ENCODE results near the gene KIF1A. TPM values are rescaled to one million over a fixed set of nuclear protein-coding genes. Genes with fewer than 3 reads are reported as not detected.

The KIF1A gene
- total RNA-seq, 1 donor from 2014 or later: not detected

DNA sequence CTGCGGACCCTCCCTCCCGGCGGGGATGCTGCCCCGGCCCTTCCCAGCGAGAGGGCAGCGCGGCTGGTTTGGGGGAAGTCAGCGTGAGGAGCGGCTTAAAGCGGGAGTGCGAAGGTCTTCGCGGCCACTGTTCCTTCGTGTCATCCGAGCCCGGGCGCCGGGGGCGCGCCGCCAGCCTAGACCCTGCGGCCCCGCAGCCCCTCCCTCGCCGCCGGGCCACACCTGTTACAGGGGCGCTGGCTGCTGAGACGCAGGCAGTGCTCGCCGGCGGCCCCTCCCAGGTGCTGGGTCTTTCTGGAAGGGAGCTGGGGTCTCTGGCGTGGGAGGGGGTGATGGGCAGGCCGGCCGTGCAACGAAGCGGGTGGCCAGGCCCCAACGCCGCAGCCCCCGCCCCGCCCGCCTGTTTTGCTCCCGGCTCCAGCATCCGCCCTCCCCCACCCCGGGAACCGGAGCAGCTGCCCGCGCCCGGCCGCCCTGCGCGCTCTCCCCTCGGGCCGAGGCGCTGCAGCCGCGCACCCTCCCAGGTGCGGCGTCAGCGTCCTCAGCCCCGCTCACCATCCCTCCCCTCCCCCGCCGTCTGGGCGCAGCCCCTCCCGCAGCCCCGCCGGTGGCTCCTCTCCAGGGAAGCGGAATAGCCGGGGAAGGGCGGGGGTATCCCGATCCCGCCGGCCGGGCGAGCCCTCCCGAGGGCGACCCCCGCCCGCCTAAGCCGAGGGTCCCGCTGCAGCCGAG, 727 bp downstream of the KIF1A start:
- peak; percentile 87 for DNase-seq (ENCODE audit: low spot score)

DNA sequence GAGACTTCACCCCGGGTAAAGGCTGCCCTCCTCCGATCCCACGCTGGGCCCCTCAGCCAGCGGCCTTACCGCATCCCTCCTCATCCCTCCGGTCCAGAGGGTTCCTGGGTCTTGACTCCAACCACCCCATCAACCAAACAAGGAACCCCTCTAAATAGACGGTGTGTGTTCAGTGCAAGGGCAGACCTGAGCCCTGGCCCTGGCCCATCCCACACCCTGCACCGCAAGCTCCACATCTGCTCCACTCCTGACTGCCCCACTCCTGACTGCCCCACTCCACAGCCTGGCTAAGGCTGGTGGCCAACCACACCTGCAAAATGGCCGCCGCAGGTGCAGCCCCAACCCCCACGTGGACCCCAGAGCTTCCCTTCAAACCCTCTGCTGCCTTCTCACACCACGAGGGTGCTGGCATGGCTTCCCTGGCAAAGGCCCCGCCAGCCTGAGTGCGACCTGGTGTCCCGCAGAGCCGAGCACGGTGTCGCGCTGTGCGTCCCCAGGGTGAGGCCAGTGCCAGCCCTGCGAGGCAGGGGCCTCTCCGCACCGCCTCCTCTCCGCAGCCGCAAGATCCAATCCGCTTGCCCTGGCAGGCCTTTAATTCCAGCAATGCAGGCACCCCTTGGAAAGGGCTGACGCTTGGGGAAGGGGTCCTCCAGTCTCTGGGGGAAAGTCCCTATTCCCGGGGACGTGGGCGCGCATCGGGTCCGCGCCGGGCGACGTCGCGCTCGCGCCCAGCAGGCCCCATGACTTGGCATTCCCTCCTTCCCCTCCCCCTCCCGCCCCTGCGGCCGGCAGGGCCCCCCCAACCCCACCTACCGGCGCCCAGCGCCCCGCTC, 1.5 kb downstream of the KIF1A start:
- peak; percentile 83 for DNase-seq (ENCODE audit: low spot score)

DNA sequence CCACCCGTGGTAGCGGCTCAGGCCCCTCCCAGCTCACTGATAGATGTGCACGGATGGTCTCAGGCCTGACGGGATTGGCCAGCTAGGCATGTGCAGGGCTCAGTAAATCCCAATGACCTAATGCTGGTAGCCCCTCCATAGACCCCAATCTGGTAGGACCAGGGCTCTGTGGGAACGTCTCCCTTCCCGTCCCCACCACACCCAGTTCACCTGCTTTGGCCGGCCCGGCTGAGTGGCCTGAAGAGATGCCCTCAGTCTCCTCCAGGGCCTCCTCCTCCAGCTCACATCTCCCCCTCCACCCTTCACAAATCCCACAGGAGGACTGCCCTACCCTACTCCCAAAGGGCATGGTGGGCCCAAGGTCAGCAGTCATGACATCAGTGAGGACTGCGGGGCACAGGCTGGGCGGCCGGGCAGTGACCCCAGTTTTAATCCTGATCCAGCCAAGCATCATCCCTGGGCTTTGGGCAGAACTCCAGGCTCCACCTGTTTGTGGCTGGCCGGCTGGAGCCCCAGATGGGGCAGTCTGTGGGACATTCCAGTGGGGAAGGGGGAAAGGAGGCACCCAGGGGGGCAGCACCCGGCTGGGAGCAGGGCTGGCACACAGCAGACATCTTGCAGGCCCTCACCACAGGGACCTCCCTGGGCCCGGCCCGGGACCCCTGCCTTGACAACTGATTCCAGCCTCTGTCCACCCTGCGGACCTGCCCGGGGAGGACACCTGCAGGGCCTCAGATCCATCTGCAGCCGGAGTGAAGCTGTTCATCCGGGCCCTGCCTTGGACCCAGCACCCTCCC, 2.3 kb downstream of the KIF1A start:
- peak; percentile 60 for DNase-seq (ENCODE audit: low spot score)

DNA sequence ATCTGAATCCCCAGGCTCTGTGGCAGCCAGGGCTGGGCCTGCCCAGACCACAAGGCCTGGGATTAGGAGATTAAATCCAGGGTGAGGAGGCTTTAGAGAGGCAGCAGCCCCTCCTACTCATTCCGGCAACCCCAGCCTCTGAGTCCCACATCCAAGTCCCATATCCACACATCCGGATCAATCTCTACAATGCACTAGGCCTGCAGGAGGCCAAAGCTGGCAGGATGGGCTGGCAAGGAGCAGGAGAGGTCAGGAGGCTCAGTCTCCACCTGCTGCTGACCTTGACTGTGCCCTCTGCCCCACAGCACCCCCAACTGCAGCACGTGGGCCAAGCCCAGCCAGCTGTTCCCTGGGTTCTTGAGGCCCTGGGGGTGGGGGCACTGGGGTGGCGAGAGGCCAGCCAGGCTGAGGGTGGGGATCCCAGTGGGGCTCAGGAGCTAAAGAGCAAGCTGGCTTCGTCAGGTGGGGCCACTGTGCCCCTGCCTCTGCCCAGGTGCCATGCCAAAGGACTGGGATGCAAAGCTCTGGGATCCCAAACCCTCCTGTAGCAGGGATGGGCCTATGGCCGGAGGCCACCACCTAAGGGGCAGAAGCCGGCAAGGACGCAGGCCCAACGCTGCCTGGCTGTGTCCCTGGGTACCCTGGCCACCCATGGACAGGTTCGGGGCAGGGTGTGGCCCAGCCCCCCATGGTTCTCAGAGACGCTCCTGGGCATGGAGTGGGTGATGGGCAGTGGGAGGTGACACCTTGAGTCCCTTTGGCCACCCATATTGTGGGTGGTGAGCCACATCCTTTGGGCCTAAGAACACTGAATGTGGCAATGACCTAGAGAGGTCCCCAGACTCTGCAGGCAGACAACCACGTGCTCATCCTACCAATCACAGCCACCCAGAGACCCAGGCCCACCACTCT, 3.2 kb downstream of the KIF1A start:
- peak; percentile 81 for DNase-seq (ENCODE audit: low spot score)

DNA sequence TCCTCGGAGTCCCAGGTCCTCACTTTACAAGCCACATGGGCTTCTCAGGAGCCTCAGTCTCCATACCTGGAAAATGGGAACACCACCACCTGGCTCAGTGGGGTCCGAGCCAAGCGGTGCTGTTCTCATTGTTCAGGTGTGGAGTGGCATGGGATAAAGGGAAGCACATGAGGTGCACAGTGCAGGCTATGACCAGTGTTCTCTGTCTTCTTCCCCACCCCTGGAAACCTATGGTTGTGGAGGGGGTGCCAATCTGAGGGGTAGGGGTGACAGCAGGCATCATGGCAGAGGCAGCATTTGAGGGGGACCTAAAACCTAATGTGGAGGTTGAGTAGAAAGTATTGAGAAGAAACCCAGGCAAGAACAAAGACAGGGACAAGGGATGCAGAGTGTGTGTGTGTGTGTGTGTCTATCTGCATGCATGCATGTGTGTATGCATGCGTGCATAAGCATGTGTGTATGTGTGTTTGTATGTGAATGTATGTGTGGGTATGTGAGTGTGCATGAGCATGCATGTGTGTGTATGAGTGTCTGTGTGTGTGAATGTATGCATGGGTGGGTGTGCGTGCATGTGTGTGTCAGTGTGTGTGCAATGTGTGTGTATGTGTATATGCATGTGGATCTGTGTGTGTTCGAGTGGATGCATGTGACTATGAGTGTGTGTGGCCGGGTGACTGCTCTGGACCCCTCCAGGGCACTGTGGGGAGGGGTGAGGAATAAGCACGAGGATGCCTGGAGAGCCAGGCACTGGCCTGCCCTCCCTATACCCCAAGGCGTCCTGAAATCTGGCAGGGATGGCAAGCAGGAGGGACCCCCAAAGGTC, 4.0 kb downstream of the KIF1A start:
- peak; percentile 62 for DNase-seq (ENCODE audit: low spot score)

DNA sequence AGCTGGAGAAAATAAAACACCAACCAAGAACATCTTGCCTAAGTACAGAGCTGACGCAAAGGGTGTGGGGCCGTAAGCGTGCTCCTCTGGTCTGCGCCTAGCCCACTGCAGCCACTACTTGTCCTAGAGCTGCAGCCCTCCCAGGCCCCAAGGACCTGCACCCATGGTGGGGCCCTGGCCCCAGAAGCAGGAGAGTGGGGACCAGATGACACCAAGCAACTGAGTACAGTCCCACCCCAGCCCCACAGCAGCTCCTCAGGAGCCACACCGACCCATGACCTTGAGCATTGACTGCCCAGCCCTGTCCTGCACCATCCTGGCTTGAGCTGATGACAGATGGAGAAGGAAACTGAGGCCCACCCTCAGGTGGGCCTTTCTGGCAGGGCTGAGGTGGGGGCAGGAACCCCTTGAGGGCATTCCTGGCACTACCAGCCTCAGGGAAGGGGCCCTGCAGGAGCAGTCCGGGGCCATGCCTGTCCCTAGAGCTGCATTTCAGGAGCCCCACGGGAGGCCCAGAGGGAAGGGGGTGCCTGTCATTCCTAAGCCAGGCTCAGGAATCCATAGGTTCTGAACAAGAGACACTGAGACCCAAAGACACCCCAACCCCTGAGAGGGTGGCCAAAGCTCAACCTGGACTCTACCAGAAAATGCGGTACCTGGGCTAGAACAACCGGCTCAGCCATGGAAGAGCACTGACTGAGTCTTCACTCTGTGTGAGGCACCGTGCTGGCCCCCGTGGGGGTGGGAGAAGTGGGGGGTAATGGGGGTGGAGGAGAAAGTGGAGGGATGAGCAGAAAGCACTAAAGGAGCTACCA, 4.9 kb downstream of the KIF1A start:
- peak; percentile 85 for DNase-seq (ENCODE audit: low spot score)

DNA sequence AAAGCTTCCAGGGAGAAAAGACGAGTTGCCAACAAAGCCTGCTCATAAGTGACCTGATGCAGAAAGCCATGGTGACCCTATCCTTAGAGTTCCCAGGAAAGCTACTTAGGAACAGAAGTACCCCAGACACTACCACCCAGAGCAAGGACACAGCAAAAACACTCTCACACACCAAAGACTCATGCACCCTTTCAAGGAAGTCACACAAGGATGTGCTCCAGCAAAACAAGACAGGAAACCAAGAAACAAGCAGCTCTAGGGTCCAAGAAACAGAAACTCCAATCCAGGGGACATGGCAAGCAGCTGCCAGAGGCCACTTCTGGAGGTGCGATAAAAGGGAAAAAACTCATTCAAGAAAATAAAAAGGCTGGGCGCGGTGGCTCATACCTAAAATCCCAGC, 5.7 kb downstream of the KIF1A start:
- no peak for DNase-seq (ENCODE audit: low spot score)

DNA sequence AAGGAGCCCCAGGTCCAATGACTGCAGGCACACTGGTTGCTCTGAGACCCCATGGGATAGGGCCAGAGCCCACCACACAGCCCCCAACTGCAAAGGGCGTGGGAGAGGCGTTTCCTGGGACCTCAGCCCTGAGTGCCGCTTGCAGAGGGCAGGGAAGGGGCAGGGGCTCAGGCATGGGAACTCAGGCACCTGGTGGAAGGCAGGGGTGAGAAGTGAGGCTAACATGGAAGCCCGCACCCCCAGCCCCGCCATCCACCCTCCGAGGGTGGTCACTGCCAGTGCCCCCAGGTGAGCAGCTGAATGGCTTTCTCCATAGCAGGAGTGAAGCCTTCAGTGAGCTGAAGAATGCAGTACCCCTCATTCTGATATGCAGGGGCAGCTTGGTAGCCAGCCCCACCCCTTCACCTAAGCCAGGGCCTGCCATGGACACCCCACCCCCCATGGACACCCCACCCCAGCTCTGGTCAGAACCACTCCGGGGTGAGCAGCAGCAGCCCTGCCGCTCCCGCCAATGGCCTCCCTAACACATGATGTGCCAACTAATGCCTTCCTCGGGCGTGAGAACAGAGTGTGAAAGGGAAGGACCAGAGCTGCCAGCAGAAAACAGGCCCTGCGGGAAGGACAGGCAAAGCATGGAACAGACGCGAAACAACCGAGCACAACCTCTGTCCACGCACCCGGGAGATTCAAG, 6.6 kb downstream of the KIF1A start:
- DNase-seq (ENCODE audit: low spot score): peak; percentile 72

DNA sequence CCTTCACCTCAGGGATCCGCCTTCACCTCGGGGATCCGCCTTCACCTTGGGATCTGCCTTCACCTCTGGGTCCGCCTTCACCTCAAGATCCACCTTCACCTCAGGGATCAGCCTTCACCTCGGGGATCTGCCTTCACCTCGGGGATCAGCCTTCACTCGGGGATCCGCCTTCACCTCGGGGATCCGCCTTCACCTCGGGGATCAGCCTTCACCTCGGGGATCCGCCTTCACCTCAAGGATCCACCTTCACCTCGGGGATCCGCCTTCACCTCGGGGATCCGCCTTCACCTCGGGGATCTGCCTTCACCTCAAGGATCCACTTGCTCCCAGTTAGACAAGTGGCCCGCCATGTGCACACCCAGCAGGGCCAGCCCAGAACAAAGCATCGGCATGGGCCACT, 7.3 kb downstream of the KIF1A start:
- peak; percentile 87 for DNase-seq (ENCODE audit: low spot score)

DNA sequence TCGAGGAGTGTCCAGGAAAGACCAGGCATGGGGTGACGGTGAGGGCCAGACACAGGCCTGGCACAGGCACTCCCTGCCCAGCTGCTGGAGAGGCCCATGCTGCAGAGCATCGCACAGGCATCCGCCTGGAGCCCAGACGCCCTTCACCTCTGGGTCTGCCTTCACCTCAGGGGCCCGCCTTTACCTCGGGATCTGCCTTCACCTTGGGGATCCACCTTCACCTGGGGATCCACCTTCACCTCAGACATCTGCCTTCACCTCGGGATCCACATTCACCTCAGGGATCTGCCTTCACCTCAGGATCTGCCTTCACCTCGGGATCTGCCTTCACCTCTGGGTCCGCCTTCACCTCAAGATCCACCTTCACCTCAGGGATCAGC, 7.7 kb downstream of the KIF1A start:
- peak; percentile 60 for DNase-seq (ENCODE audit: low spot score)

DNA sequence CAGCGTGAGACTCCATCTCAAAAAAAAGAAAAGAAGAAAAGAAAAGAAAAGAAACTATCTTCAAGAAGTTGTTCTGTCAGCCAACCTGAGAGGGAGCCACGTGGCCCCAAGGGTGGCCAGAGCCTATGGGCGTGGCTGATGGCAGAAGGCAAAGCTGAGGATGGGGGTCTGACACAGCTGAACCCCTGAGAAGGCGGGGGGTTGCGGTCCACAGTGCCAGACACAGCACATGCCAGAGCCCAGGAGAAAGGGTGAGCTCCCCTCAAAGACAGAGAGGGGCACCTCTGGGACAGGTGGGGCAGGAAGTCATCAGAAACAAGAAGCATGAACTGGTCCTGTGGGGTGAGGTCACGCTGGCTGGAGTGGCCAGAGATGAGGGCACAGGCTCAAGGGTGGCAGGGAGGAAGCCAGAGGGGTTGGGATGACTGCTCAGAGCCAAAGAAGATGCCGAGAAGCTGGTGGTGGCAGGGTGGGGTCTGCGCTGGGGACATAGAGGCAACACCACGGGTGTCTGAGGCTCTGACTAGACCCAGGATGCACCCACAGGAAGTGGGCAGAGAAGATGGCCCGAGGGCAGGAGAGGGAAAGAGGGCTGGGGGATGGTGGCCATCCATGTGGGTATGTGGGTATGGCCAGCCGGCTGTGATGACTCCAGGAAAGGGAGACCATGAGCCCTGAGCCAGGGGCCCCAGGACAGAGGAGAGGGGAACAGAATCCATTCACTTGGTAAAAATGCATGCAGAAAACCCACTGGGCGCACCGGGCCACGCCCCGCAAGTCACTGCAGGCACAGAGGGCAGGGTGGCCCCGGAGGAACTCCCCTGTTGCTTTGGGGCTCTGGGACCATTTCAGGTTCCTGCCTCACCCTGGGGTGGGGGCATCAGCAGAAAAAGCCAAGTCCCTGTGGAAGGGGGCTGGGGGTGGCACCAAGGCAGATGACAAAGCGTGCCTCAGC, 8.4 kb downstream of the KIF1A start:
- peak; percentile 85 for DNase-seq (ENCODE audit: low spot score)

DNA sequence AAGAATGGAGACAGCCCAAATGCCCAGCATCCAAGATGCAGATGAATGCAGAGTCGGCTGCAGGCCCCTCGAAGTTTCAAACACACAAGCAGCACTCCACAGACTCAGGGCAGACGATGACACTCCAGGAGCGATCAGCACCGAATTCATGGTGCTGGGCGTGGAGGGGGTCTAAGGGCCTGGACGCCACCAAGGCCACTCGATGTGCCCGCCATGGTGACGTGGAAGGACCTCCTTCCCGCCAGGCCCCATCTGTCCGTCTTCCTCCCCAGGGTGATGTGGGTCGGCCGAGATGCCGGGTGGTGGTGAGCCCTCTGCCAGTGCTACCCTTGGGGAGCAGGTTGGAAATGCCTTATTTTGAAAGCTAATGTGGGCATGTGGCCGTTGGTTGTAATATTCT, 9.4 kb downstream of the KIF1A start:
- DNase-seq (ENCODE audit: low spot score): peak; percentile 84

DNA sequence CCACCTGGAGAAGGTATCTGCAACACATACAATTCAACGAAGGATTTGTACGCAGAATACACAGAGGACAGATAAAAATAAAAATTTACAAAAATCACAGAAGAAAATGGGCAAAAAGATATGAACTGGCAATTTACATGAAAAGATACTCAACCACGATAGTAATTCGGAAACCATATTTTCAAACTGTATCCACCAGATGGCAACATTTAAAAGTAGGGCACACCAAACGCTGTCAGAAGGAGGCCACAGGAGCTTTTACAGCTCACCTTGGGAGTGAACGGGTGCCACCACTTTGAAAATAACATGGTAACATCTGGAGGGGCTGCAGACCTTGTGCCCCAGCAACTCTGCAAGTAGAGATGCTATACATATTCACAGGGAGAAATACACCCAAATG, 9.8 kb downstream of the KIF1A start:
- no peak for DNase-seq (ENCODE audit: low spot score)

DNA sequence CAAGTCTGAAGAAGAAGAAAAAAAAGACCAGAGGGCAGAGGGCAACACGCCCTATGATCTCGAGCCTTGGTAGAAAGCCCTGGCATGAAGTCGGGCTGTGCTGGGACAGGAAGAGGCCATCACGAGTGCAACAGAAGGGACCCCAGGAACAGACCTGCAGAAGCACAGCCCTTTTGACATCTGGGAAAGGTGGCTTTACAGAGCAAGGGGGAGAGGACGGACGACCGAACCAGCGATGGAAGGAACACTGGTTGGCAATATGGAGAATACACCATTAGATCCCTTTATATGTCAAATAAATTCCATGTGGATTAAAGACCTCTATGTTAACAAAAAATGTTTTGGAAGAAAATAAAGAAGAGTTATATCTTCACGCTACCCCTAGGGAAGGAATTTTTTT, 10.7 kb downstream of the KIF1A start:
- peak; percentile 35 for DNase-seq (ENCODE audit: low spot score)

DNA sequence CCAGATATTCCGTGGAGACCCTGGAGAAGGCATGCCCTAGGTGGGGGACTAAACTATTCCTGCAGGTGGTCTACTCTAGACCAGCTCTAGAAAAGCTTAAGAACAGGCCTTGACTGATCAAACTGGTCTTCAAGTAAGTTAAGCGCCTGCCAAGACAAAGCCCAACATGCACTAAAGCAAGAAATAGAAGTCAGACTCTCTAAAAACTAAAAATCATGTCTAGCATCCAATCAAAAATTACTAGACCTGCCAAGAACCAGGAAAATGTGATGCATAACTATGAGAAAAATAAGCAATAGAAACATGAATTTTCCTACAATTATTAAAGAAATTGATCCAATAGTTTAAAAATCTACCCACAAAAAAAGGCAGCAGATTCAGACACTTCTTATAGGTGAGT, 13.6 kb downstream of the KIF1A start:
- DNase-seq (ENCODE audit: low spot score): no peak

DNA sequence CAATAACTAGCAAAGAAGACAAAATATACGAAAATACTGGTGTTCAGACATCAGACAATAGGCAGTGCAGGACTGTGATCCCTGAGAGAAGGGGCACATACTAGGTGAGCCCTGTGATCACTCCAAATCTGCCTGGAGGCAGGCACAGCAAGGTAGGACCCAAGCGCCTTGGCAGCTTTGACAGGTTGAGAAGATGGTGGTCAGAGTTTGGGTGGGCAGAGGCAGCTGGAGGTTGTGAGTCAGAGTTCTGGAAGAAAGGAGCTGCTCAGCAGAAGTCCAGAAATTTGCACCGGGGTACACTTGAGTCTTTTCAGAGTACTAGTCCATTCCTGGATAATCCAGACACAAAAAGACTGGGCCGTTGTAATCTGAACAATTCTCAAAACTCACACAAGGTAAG, 14.0 kb downstream of the KIF1A start:
- DNase-seq (ENCODE audit: low spot score): peak; percentile 37

DNA sequence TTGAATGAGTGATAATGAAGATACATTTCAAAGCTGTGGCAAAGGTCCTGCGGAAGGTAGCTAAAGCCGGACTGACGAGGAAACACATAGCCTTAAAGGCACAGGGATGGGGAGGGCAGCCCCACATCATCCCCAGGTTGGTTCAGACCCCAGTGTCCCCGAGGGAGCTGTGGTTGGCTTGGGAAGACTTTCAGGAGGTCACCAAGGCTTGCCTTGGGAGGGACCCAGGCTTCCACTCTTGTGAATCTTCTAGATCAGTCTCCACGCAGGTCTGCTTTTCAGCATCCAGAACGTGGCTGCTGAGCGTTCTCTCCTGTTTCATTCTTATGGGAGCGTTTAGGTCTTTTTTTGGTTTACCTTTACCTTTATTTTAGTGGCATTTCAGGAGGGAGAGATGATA, 16.8 kb downstream of the KIF1A start:
- DNase-seq (ENCODE audit: low spot score): peak; percentile 77

Measured in mesenteric fat pad (tissue), 1 donor.